Kidney (tissue), 14 donors: Measurements from ENCODE around the gene SURF6. TPM values are rescaled to one million over a fixed set of nuclear protein-coding genes. Genes with fewer than 3 reads are reported as not detected.
A peak's percentile ranks its signal among the peaks of the same experiment; 100 is the strongest.

ENCODE experiments used
- DNase-seq, 5 donors: peaks; one replicate each; pipeline ENCODE4 v3.0.0-alpha.2; 2013 to 2020
- FAIRE-seq: peaks from 2 replicates; lab custom pipeline; 2012; peaks lifted over from hg19 to GRCh38; lab: Jason Lieb, UNC
- H3K27ac ChIP-seq, 2 donors: one replicate each; pipeline ENCODE4 v1.7.0; 2013; ENCODE audit warnings: low read depth in 2 of 2, low read length in 2 of 2, inconsistent platforms in 1 of 2
- H3K27me3 ChIP-seq: one replicate; pipeline ENCODE4 v1.7.1; 2013; ENCODE audit warnings: low read length, inconsistent platforms; ENCODE audit not compliant: control insufficient read depth, insufficient read depth
- H3K36me3 ChIP-seq, 3 donors: one replicate each; pipeline versions ENCODE4 v1.7.0 to v1.7.1; 2013; ENCODE audit warnings: low read length in 3 of 3, control low read depth in 1 of 3, inconsistent platforms in 1 of 3; ENCODE audit not compliant: insufficient read depth in 3 of 3, control insufficient read depth in 2 of 3
- H3K4me1 ChIP-seq, 3 donors: one replicate each; pipeline versions ENCODE4 v1.7.0 to v1.7.1; 2013; ENCODE audit warnings: low read length in 3 of 3, inconsistent platforms in 1 of 3, low read depth in 1 of 3; ENCODE audit not compliant: control insufficient read depth in 2 of 3, insufficient read depth in 2 of 3
- H3K4me3 ChIP-seq, 3 donors: one replicate each; pipeline versions ENCODE4 v1.7.0 to v1.8.1; 2013; ENCODE audit warnings: low read length in 3 of 3, control low read depth in 1 of 3, inconsistent platforms in 1 of 3
- H3K9ac ChIP-seq, 3 donors: one replicate each; pipeline versions ENCODE4 v1.7.0 to v1.7.1; 2013; ENCODE audit warnings: low read length in 3 of 3, control low read depth in 1 of 3, inconsistent platforms in 1 of 3
- H3K9me3 ChIP-seq, 3 donors: one replicate each; pipeline versions ENCODE4 v1.7.0 to v1.7.1; 2013; ENCODE audit warnings: low read length in 3 of 3, control low read depth in 1 of 3, inconsistent platforms in 1 of 3; ENCODE audit not compliant: control insufficient read depth in 2 of 3, insufficient read depth in 1 of 3
- CTCF ChIP-seq: IDR thresholded peaks from 3 replicates; pipeline ENCODE4 v1.5.1; 2012; ENCODE audit warnings: mild to moderate bottlenecking, moderate library complexity, borderline replicate concordance; ENCODE audit not compliant: insufficient read depth; ENCODE audit errors: extremely low read depth
- intact Hi-C: fragments of 100-400 bp; cut with DNase I; formaldehyde crosslinking; loops from one replicate; pipeline ENCODE4 v1.11.1; 2022
- polyA plus RNA-seq: library from polyadenylated mRNA; stranded (reverse); fragments of 350-450 nt; fragmentation: Illumina TruSeq; extraction: RNeasy Lipid Tissue Mini Kit (QIAGEN cat#74804); gene quantifications from one replicate; pipeline ENCODE4 v1.2.3, GENCODE V29; 2014; ENCODE audit warnings: low read depth, low replicate concordance; ENCODE audit not compliant: insufficient read depth
- total RNA-seq: library from RNA; stranded (reverse); fragmentation: NEBNext Ultra II Directional; extraction: Animal tissue kit (Norgen Biotek cat#: 25700); gene quantifications from one replicate; pipeline ENCODE4 v1.2.1, GENCODE V29; 2021
- donor health status: control.
- donor health status: control.
- donor health status: control.
- donor health status: control.
- donor health status: control.
- donor health status: DM: yes; HTN: yes; CAD: no.
- donor health status: Normal renal cell carcinoma (clear cell type).

SURF6 gene
- total and polyA plus RNA-seq, 2 donors from 2014 or later = 16.8 to 17.3 TPM

- H3K36me3 ChIP-seq = peaks cover 0 to 6% (median 2%) of the 10 kb centered on the region in 3 donors
- H3K27ac ChIP-seq = peak within 1 kb of the TSS; percentile 77 to 89
- H3K4me1 ChIP-seq = peaks cover 0 to 23% (median 14%) of the 10 kb centered on the region in 3 donors
- peak; percentile 97 to 99 (median 98) for DNase-seq
- no peak for TF ChIP-seq CTCF
- H3K9me3 ChIP-seq = peaks cover 0 to 3% (median 0%) of the 10 kb centered on the region in 3 donors
- H3K9ac ChIP-seq = peak within 1 kb of the TSS; percentile 79 to 98 (median 92)
- H3K27me3 ChIP-seq = no peaks in the 10 kb centered on the region
- H3K4me3 ChIP-seq = peak within 1 kb of the TSS; percentile 77 to 95 (median 87)
- no peak for FAIRE-seq
- intact Hi-C loops = no loop called here
Observed at GRCh38 chr9:133375724-133376654, 40.0 kb upstream of the SURF6 start, which contains the start of the genes STKLD1 and SURF4. Gene STKLD1, plus strand, starts transcription at chr9:133376366. Its CDS starts 108 bp downstream, at chr9:133376474. Gene SURF4, minus strand, starts transcription at chr9:133376060. Its CDS starts 91 bp downstream, at chr9:133375969.

GRCh38 chr9:133375116-133375723, 39.2 kb upstream of the SURF6 start:
- no peak for TF ChIP-seq CTCF
- Histone ChIP-seq H3K9ac (peak overlapping the region; percentile 79 to 98 (median 92)), H3K27me3 (no peaks in the 10 kb centered on the region), H3K4me3 (peak overlapping the region; percentile 77 to 95 (median 87)), H3K36me3 (peaks cover 2 to 11% (median 3%) of the 10 kb centered on the region in 3 donors), H3K4me1 (peaks cover 0 to 31% (median 14%) of the 10 kb centered on the region in 3 donors), H3K27ac (peak overlapping the region; percentile 77 to 89), H3K9me3 (peaks cover 0 to 3% (median 0%) of the 10 kb centered on the region in 3 donors)
- intact Hi-C loops = no loop called here
- FAIRE-seq = no peak
- DNase-seq = peak in 4 of 5 donors; percentile 37 to 66 (median 56)

- intact Hi-C loops = no loop called here
- Histone ChIP-seq H3K36me3 (peaks cover 2 to 12% (median 6%) of the 10 kb centered on the region in 3 donors), H3K4me3 (peak overlapping the region; percentile 77 to 95 (median 87)), H3K27ac (peak overlapping the region in 1 of 2 donors; percentile 89), H3K9me3 (peaks cover 0 to 3% (median 0%) of the 10 kb centered on the region in 3 donors), H3K4me1 (peaks cover 0 to 35% (median 14%) of the 10 kb centered on the region in 3 donors), H3K9ac (peak overlapping the region; percentile 79 to 98 (median 92)), H3K27me3 (no peaks in the 10 kb centered on the region)
- TF ChIP-seq CTCF = no peak
- FAIRE-seq = no peak
- DNase-seq = no peak
Observed at GRCh38 chr9:133374612-133375115, 38.7 kb upstream of the SURF6 start.
